GM19193 (cell line): ENCODE data around the gene AMHR2.

ENCODE experiments used
- POLR2A ChIP-seq: IDR thresholded peaks from 4 replicates; pipeline ENCODE4 v1.6.1; 2011; ENCODE audit not compliant: insufficient read depth, insufficient read length; ENCODE audit errors: extremely low read depth

Gene AMHR2

DNA sequence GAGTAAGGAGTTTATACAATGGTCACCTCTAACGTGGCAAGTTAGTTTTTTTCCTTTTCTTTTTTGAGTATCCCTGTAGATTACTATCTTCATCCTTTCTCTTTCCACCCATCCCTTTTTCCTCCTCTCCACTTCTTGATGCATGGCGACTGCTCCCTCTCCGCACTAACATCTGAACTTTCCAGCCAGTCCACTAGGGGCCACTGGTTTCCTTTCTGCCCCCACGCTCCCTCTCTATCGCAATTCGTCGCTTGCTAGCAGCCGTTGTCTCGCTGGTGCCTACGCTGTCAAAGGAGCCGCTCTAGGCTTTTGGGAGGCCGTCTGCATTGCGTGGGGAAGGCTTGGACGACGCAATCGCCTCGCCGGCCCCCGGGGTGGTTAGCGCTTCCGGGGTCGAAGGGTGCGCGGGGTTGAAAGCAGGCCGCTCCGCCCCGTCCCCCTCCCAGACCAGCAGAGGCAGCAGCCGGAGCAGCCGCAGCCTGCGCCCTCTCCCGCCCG lies 28.1 kb downstream of the AMHR2 start, which contains the start of gene PCBP2:
PCBP2 (plus strand) TSS at position 442 of the 498 bp plus-strand sequence. CDS start 2,699 bp downstream, outside the sequence.
- peak; percentile 89 for TF ChIP-seq POLR2A

DNA sequence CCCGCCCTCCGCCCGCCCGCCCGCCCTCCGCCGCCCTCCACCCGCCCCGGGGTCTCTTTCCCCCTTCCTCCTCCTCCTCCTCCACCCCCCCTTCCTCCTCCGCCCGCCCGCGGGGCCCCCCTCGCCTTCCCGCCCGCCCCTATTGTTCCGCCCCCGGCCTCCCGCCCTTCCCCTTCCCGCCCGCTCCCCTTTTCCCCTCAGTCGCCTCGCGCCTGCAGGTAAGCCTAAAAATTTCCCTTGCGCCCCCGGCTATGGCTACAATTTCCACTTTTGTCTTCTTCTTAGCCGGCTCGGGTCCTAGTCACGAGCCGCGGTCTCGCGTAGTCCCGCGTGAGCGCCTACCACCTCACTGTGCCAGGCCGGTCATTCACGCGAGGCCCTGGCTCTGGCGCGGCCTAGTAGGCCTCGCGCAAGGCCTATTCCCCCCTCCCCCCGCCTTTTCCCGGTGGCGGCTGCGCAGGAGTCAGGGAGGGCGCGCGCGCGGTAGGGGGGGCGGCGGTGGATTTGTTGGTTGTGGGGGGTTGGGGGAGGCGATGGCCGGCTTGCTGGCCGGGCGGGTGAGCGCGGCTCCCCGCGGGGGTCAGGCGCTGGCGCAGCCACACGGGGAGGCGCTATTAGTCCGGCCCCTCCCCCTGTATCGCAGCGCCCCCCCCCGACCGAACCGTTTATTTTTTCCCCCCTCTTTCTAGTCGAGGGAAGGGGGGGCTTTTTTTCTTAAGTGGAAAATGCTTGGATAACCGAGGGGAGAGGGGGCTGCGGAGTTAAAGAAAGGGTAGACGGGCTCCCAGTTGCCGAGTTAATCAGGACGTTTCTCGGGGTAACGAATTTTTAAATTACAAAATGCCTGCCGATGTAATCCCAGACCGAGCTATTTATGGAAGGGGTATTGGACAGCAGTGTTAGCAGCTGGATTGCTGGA lies 28.8 kb downstream of the AMHR2 start:
- TF ChIP-seq POLR2A, result no peak

DNA sequence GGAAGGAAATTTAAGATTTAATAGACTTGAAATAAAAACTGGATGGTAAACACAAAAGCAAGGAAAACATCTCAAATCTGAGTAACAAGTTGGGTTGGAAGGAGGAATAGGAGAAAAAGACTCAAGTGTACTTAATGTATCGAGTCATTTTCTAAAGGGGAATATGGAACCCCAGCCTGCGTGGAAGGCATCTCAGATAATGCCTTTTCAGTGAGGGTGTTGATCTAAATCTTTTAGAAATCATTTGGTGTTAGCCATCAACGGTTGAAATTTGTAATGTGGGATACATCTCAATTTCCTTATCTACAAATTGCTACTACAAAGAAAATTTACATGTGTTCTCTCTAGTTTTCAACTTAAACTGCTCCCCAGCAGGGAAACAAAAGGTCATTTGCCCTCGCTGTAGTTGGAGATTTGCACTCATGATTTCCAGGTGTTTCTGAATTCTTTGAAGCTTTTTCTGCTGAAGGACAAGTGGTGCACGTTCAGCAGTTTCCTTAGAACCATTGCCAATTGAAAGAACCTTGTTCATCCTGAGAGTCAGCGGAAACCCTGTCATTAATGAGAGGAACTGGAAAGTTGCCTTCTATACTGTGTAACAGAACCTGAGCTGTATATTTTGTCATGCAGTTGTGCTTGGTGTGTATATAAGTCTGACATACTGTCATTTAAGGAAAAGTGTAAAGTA lies 30.4 kb downstream of the AMHR2 start:
- no peak for TF ChIP-seq POLR2A

DNA sequence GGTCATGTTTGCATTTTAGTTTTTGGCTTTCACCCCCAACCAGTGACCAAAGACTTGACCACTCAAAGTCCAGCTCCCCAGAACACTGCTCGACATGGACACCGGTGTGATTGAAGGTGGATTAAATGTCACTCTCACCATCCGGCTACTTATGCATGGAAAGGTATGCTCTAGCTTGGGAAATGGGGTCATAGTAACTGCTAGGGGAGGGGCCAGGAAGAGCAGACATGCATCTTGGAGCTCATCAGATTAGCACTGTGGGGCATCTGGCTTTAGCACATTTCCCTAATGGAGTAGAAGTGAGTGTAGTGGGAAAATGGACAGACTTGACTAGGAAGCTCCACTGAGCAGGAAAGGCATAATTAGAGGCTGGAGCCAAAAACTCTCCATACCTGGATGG lies 31.1 kb downstream of the AMHR2 start:
- TF ChIP-seq POLR2A, result no peak

DNA sequence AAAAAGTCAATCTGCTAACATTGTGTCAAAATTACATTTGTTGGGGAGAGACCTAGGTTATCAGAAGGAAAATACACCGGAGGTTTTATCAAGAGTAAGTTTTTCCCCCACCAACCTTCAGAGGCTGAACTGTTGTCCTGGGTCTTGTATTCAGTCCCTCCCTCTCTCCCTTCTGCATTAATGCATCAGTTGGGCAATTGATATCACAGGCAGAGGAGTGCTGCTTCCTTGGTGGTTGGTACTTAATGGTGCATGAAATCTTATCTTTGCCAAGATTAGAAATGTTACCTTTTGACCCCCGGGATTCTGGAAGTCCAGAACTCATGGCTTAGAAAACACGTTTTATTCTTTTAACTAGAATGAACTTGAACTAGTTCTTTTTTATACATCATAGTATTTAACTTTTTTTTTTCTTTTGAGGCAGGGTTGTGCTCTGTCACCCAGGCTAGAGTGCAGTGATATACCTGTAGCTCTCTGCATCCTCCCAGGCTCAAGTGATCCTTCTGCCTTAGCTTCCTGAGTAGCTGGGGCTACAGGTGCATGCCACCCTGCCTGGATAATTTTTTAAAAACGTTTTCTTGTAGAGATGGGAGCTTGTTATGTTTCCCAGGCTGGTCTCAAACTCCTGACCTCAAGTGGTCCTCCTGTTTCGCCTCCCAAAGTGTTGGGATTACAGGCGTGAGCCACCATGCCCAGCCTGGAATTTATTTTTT lies 33.2 kb downstream of the AMHR2 start:
- no peak for TF ChIP-seq POLR2A

DNA sequence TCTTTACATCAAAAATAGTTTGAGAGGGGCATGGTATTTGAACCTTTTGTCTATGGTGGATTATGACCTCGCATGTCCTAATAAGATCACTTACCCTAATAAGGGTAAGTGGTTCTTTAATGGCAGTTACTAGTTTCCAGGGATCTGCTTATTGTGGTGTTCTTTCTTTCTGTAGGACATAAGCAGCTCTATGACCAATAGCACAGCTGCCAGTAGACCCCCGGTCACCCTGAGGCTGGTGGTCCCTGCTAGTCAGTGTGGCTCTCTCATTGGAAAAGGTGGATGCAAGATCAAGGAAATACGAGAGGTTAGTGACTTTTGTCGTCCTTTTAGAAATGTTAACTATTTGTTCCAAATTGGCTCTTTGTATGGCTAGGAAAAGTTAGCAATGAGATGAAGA lies 35.4 kb downstream of the AMHR2 start:
- TF ChIP-seq POLR2A, result no peak

DNA sequence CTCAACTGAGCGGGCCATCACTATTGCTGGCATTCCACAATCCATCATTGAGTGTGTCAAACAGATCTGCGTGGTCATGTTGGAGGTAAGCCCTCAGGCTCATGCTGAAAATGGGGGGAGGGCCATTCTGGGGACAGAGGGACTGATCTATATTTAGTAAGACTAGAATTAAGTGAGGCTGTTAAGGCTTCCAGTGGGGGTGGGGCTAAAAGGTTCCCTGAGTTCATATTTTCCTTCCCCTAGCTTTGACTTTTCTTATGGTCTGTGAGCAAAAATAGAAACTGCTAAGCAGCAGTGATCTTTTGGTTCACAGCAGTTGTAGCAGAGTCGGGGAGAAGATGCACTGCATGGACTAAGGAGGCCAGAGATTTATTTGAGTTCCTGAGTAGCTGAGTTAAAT lies 37.4 kb downstream of the AMHR2 start:
- peak; percentile 27 for TF ChIP-seq POLR2A

DNA sequence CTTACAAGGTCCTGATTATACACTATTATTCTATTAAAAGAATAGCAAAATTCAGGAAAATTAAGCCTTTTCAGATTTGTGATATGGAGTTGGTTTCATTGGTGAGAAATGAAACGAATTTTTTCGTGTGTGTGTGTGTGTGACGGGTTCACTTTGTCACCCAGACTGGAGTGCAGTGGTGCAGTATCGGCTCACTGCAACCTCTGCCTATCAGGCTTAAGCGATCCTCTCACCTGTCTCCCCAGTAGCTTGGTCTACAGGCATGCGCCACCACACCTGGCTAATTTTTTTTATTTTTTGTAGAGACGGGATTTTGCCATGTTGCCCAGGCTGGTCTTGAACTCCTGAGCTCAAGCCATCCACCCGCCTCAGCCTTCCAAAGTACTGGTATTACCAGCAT lies 37.9 kb downstream of the AMHR2 start:
- no peak for TF ChIP-seq POLR2A

DNA sequence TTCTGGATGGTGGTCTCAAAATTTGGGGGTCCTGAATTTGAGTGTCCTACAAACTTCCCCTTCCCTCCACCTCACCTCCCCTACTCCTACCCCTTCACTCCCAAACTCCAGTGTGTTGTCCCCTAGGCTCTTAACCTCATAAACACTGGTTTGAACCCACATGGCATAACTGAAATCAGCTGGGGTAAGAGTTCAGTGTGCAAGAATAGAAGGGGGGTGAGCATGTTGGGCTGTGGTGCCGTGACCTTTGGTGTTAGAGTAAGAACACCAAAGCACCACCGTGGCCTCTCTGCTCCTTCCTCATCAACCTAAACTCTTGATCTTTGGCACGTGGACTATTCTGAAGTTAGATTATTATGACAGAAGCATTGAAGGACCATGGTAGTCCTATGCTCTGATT lies 39.3 kb downstream of the AMHR2 start:
- peak; percentile 22 for TF ChIP-seq POLR2A

DNA sequence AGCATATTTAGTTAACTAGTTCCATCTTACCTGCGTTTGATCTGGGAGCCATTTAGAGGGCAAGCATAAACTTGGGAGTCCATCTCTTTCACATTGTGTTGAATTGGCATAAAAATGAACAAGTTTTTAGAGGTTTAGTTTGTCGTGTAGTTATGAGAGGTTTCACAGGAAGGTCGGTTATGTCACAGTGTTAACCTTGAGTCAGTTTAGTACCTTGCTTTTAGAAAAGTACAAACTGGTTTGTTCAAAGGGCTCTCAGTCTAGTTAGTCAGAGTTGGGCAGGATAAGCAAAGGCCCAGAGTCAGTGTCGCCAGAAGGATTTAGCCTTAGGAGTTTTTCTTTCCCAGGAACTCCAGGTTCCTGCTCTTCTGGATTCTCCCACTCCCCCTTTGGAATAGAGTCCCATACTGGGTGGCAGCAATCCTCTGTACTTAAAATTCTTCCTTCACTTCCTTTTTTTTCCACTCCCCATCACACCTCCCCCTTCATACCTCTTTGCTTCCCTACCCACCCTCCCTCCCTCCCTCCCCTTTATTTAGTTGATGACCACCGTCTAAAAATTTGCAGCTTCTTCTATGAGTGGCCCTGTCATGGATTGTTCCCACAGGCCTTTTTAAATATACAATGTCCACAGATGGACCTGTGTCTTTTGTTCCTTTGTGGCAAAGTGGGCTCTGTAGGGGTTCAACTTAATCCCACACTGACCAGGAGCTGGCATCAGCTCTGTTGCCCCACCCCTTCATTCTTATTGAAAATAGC lies 40.3 kb downstream of the AMHR2 start:
- TF ChIP-seq POLR2A, result no peak

DNA sequence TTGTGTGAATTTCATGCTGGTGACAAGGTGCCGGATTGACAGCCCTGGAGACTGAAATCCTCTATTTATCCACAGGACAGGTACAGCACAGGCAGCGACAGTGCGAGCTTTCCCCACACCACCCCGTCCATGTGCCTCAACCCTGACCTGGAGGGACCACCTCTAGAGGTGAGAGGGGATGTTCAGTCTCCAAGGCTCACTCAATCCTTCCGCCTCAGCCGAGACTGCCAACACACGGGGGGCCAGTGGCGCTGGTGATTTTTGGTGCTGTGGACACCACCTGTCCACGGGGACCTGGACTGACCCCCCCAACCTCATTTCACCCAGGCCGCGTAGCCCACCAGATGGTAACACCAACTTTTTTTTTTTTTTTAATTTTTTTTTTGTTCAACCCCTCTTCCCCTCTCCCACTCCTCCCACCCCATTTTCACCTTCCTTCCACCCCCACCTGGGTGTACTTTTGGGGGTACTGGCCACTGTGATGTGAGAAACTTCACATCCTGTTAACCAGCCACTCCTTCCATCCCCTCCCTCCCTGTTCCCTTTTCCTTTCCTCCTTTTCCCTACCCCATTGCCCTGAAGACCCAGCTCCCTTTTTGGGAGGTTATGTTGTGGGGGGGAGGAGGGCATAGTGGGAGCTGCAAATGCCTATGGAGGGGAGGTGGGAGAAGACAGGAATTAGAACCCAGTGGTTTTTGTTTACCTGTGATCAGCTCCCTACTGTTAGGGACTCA lies 41.2 kb downstream of the AMHR2 start:
- TF ChIP-seq POLR2A, result peak; percentile 20

DNA sequence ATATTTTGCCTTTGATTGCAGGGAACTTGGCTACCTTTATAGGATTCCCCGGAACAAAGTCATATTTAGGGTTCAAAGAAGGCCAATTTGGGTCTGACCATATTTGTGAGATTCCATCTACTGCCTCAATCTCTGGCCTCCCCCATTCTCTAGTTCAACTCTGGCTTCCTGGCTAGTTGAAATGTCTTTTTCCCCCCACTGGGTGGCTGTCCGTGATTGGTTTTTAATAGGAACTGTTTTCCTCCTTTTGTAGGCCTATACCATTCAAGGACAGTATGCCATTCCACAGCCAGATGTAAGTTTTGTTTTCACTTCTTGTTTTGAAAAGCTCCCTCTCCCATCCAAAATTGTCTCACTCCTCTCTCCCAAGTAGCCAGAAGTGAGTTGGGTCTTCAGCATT lies 42.0 kb downstream of the AMHR2 start:
- no peak for TF ChIP-seq POLR2A

DNA sequence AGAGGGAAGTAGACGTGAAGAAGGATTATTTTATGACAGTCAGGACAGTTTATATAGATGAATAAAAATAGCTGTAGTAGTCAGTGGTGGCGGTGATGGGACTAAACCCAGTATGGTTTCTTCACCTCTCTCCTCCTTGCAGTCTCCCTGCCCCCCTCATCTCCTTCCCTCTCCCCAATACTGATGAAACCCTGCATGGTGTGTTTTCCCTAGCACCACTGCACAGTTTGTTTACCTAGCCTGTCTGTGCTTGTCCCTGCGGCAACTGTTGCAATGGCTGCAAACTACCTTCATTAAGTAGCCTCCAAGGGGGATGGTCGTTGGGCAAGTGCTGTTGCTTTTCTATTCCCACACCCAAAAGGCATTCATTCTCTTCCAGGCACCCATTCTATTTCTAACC lies 43.0 kb downstream of the AMHR2 start:
- TF ChIP-seq POLR2A, result no peak

DNA sequence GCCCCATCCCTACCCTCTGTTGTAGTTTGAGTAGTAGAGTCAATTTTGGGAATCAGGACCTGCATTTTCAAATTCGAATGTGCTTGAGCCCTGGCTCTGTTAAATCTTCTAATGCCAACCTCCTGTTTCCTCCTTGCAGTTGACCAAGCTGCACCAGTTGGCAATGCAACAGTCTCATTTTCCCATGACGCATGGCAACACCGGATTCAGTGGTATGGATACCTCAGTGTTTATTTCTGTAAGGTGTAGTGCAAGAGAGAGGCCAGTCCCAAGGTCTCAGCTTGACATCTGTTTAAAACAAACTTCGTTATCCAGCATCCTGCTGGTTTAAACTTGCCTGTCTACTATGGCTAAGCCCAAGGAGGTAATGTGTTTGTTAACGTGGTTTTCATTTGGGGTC lies 43.4 kb downstream of the AMHR2 start:
- no peak for TF ChIP-seq POLR2A
